DOHH2 (cell line): ENCODE data around the gene SLC66A2.

Experiments
- H3F3A ChIP-seq: fragments of 200-600 bp; sonication (generic), shearing (Covaris generic); 2 replicates; pipeline ENCODE4 v1.6.0; 2016; ENCODE audit warnings: antibody characterized with exemption, mild to moderate bottlenecking; ENCODE audit not compliant: control insufficient read depth, insufficient read depth
- H3K27ac ChIP-seq: fragments of 200-600 bp; sonication (generic); 2 replicates; pipeline ENCODE4 v1.5.1; 2014; ENCODE audit warnings: low read depth, mild to moderate bottlenecking, low read length, moderate library complexity
- H3K27me3 ChIP-seq: fragments of 200-600 bp; sonication (generic); 2 replicates; pipeline ENCODE4 v1.6.1; 2014; ENCODE audit warnings: mild to moderate bottlenecking, low read length, mixed read lengths; ENCODE audit not compliant: control insufficient read depth
- H3K36me3 ChIP-seq: fragments of 200-600 bp; sonication (generic); 2 replicates; pipeline ENCODE4 v1.6.1; 2014; ENCODE audit warnings: mild to moderate bottlenecking, low read length, moderate library complexity, mixed read lengths; ENCODE audit not compliant: control insufficient read depth
- H3K4me1 ChIP-seq: fragments of 200-600 bp; sonication (generic); 2 replicates; pipeline ENCODE4 v1.6.1; 2014; ENCODE audit warnings: mild to moderate bottlenecking, low read length, mixed read lengths; ENCODE audit not compliant: control insufficient read depth
- H3K4me2 ChIP-seq: fragments of 200-600 bp; sonication (generic); 2 replicates; pipeline ENCODE4 v1.6.0; 2014; ENCODE audit warnings: mild to moderate bottlenecking, low read length, moderate library complexity
- H3K4me3 ChIP-seq: fragments of 200-600 bp; sonication (generic); 2 replicates; pipeline ENCODE4 v1.5.1; 2014; ENCODE audit warnings: mild to moderate bottlenecking, low read length, mixed read lengths
- H3K79me2 ChIP-seq: fragments of 200-600 bp; sonication (generic); 2 replicates; pipeline ENCODE4 v1.6.1; 2014; ENCODE audit warnings: mild to moderate bottlenecking, low read length, mixed read lengths; ENCODE audit not compliant: control insufficient read depth
- H3K9me2 ChIP-seq: fragments of 200-600 bp; sonication (generic); replicated peaks from 2 replicates; pipeline ENCODE4 v1.6.1; 2014; ENCODE audit warnings: mild to moderate bottlenecking, low read length, mixed read lengths; ENCODE audit not compliant: control insufficient read depth
- H3K9me3 ChIP-seq: fragments of 200-600 bp; sonication (generic); 2 replicates; pipeline ENCODE4 v1.6.1; 2014; ENCODE audit warnings: antibody characterized with exemption, low read length, mixed read lengths; ENCODE audit not compliant: control insufficient read depth, insufficient read depth
- H4K20me1 ChIP-seq: fragments of 200-600 bp; sonication (generic); 2 replicates; pipeline ENCODE4 v1.6.0; 2014; ENCODE audit warnings: low read depth, mild to moderate bottlenecking, antibody characterized with exemption, low read length, moderate library complexity; ENCODE audit not compliant: control insufficient read depth, insufficient read depth
- CTCF ChIP-seq: fragments of 200-600 bp; sonication (generic); IDR thresholded peaks from one replicate; pipeline ENCODE4 v1.5.1; 2014; ENCODE audit warnings: antibody characterized with exemption, mild to moderate bottlenecking, low read depth, low read length; ENCODE audit not compliant: poor library complexity, severe bottlenecking
- EZH2phosphoT487 ChIP-seq: fragments of 200-600 bp; sonication (generic); IDR thresholded peaks from 2 replicates; pipeline ENCODE4 v1.6.1; 2017; ENCODE audit warnings: borderline replicate concordance, mild to moderate bottlenecking, antibody characterized with exemption, low read length, moderate library complexity, mixed read lengths

The SLC66A2 gene

DNA sequence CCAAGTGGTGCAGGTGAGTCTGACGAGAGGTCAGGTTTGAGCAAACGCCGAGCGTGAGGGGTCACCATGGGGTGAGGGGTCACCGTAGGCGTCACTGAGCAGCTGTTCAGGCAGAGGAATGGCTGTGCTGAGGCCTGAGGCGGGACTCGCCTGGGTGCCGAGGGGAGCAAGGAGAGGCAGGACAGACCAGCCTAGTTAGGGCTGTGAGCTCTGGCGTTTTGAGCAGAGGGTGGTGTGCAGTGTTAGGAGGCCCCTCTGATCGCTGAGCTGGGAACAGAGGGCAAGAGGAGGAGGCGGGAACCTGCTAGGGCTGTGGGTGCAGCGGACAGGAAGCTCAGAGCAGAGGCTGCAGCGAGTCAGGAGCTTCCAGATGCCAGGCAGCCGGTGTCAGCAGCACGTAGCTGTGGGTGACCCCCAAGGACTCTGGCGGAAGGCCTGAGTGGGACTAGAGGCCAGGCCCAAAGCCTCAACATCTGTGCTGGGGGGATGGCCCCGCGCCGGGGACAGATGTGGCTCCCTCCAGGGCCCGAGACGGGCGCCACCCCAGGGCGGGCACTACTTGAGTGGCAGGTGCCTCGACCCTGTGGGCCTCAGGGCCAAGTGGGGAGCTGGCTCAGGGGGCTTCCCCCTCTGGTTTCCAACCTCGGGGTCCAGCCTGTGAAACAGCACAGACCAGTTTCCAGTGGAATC lies 98.0 kb downstream of the SLC66A2 start:
- TF ChIP-seq EZH2phosphoT487 (no peak), CTCF (no peak)
- Histone ChIP-seq H3K9me2 (no peaks in the 10 kb centered on the region), H3K36me3 (no peaks in the 10 kb centered on the region), H3K27me3 (no peaks in the 10 kb centered on the region), H3F3A (peaks cover 5% of the 10 kb centered on the region), H3K9me3 (no peaks in the 10 kb centered on the region), H3K27ac (no peak overlapping the region), H3K79me2 (no peaks in the 10 kb centered on the region), H3K4me2 (no peak overlapping the region), H4K20me1 (no peaks in the 10 kb centered on the region), H3K4me1 (peaks cover 20% of the 10 kb centered on the region), H3K4me3 (no peak overlapping the region)

DNA sequence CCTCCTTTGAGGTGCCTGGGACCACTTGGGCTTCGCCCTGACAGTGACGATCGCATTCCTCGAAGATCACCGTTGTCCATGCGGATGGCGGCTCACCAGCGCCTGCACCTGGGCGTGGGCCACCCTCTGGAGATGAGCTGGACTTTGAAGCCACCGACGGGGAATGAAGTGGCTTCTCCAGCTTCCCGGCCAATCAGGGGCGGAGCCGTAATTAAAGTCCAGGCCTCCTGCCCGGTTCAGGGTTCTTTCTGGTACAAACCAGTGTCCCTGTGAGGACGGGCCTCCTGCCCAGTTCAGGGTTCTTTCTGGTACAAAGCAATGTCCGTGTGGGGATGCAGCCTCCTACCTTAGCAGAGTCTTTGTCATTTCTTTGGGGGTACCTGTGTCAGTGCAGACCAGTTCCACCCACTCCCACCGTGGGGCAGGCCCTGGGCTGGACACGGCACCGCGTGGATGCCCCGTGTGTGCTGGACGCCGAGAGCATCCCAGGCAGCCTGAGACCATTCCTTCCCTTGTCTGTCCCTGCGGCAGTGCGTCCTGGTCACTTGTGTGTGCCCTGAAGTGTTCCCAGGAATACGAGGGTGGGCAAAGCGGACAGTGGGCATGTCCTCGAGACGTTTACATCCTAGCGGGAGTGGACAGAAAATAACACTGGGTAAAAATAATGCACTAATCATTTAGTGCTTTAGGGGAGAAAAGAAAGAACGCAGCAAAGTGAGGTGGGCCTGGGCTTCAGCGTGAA lies 98.7 kb downstream of the SLC66A2 start:
- TF ChIP-seq CTCF: no peak
- no peak for TF ChIP-seq EZH2phosphoT487

More for the DNA sequence above, 98.7 kb downstream of the SLC66A2 start:
- H3K4me3 ChIP-seq: no peak overlapping the region
- no peaks in the 10 kb centered on the region for H3K79me2 ChIP-seq
- H3K36me3 ChIP-seq: no peaks in the 10 kb centered on the region
- peaks cover 20% of the 10 kb centered on the region for H3K4me1 ChIP-seq
- peaks cover 5% of the 10 kb centered on the region for H3F3A ChIP-seq
- H3K4me2 ChIP-seq: no peak overlapping the region
- H4K20me1 ChIP-seq: no peaks in the 10 kb centered on the region
- H3K9me2 ChIP-seq: no peaks in the 10 kb centered on the region
- H3K27me3 ChIP-seq: no peaks in the 10 kb centered on the region
- no peak overlapping the region for H3K27ac ChIP-seq
- no peaks in the 10 kb centered on the region for H3K9me3 ChIP-seq
